ENCODE results near the gene ZNF689.

Gene ZNF689

DNA sequence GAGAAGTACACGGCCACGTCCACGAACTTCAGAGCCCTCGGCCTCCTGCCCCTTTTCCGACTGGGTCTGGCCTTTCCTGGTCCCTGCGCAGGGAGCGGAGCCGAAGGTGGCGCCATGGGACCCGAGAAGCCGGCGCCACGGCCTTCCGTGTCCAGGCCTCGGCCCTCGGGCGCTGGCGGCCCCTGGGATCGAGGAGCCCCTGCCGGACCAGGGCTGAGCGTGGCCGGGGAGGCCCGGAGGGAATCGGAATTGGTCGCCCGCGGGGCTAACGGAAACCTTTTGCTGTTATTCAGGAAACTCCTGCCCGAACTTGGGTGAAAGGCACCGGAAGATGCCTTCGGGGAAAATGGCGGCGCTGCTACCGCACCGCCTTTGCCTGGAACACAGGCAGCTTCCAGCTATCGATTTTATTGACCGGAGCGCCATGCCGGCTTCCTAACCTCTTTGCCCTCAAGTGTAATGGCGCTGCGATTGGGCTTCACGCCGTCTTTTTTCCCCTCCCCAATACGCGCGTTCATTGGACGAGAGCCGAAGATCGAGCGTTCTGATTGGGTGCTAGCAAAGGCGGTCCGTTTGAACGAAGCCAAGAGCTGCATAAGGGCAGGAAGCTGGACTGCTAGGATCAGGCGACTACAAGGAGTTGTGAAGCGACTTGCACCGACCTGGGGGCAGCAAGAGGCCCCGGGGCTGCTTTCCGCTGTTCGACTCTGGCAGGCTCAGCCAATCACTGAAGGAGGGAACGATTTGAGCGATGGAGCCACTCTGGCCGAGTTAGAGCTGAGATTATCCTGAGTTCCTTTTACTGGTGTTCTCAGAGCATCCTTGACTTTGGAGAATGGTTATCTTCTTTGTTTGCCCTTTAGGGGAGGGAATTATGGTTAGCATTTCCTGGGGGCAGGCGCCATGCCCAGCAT, at the start of gene ZNF689:
Gene ZNF689 (minus strand): TSS at position 464 of the 914 bp plus-strand sequence. CDS start 348 bp downstream, at position 116.
- ChIA-PET CTCF (interaction anchor here (0.8 to 3.7 kb wide), 9 partner anchors 9 to 201 kb away, joined by 3 to 45 read pairs (median 3); partner anchors contain the start of genes DCTPP1 and PRR14), POLR2A (interaction anchor here (0.5 to 1.2 kb wide), 7 partner anchors 11 to 75 kb away, joined by 3 read pairs; partner anchors contain the start of gene PRR14)

DNA sequence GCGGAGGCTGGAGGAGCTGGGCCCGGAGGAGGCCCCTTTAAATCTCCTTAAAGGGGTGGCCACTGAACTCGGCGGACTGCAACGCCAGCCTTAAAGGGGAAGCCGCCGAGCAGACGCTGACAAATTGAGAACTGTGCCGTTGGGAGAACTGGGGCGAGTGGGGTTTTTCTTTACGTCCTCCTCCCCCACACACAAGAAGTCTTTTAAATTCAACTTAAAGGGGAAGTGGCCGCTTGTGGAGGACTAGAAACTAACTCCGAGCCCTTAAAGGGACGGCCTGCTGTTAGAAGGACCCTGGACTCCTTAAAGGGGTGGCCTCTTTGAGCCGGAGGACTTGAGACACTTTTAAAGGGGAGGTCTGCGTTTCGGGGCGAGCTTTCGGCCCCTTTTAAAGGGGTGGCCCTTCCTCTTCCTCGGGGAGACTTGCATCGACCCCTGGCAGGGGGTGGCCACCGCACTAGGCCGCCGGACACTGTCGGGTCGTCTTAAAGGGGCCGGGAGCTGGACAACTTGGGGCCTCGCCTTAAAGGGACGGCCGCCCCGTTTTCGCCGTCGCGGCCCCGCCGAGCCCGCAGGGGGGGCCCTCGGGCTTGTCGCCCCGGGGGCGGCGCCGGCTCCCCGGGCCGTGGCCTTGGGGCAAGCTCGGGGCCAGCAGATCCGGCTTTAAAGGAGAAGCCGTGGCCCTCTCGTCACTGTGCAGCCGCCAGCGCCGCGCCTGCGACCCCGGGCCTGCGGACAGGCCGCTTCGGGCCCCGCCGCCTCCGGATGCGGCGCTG, 48.7 kb upstream of the ZNF689 start:
- peak; percentile 22 for TF ChIP-seq CTCF (IDR thresholded peaks at IDR 0.05; ENCODE audit: insufficient read depth, low read length, missing control alignments)
- peak overlapping the region; percentile 80 for H3K4me3 ChIP-seq (ENCODE audit: low read depth, low read length)
- CTCF ChIA-PET = interaction anchor here (0.5 to 3.8 kb wide), 13 partner anchors 8 to 264 kb away, joined by 3 to 32 read pairs (median 4); partner anchors contain the start of genes PRR14 and ZNF48
- DNase-seq (ENCODE audit: low read depth, low spot score) = peak; percentile 85
- POLR2A ChIA-PET = interaction anchor here (0.6 to 2.7 kb wide), 15 partner anchors 8 to 733 kb away, joined by 3 to 14 read pairs (median 3); partner anchors contain the start of genes KCTD13, PRR14 and ZNF689

More for the DNA sequence above, at the start of gene ZNF689:
- peak; percentile 78 for DNase-seq (ENCODE audit: low read depth, low spot score)
- TF ChIP-seq CTCF (IDR thresholded peaks at IDR 0.05; ENCODE audit: insufficient read depth, low read length, missing control alignments) = no peak
- peak within 1 kb of the TSS; percentile 76 for H3K4me3 ChIP-seq (ENCODE audit: low read depth, low read length)

GRCh38 chr16:30657866-30658730, 47.9 kb upstream of the ZNF689 start, which contains the start of gene FBRS:
FBRS (plus strand) TSS chr16:30658431; CDS start chr16:30659519, 1,088 bp downstream.
- peak; percentile 95 for TF ChIP-seq CTCF (IDR thresholded peaks at IDR 0.05; ENCODE audit: insufficient read depth, low read length, missing control alignments)
- ChIA-PET POLR2A (interaction anchor here (0.6 to 2.7 kb wide), 14 partner anchors 7 to 732 kb away, joined by 3 to 14 read pairs (median 4); partner anchors contain the start of genes KCTD13, PRR14 and ZNF689), CTCF (interaction anchor here (0.8 to 3.8 kb wide), 9 partner anchors 9 to 263 kb away, joined by 3 to 32 read pairs (median 4); partner anchors contain the start of gene ZNF48)
- peak; percentile 100 for DNase-seq (ENCODE audit: low read depth, low spot score)
- H3K4me3 ChIP-seq (ENCODE audit: low read depth, low read length) = peak within 1 kb of the TSS; percentile 80

GRCh38 chr16:30656974-30657865, 47.0 kb upstream of the ZNF689 start:
- DNase-seq (ENCODE audit: low read depth, low spot score) = no peak
- CTCF ChIA-PET = interaction anchor here (0.7 to 1.3 kb wide), 3 partner anchors 10 to 40 kb away, joined by 3 read pairs; no protein-coding TSS in a partner anchor
- POLR2A ChIA-PET = no interaction called here
- H3K4me3 ChIP-seq (ENCODE audit: low read depth, low read length) = peak overlapping the region; percentile 65
- TF ChIP-seq CTCF (IDR thresholded peaks at IDR 0.05; ENCODE audit: insufficient read depth, low read length, missing control alignments) = no peak

DNA sequence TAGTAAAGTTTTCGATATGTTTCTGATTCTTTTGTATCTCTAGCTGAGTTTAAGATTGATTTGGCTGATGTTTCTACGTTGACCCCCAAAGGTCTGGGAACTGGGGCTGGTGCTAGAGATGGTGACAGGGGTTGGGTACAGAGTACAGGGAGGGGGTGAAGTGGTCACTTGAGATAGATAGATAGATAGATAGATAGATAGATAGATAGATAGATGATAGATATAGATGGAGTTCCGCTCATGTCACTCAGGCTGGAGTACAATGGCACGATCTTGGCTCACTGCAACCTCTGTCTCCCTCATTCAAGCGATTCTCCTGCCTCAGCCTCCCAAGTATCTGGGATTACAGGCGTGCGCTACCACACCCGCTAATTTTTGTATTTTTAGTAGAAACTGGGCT, 46.2 kb upstream of the ZNF689 start:
- H3K4me3 ChIP-seq (ENCODE audit: low read depth, low read length) = no peak overlapping the region
- TF ChIP-seq CTCF (IDR thresholded peaks at IDR 0.05; ENCODE audit: insufficient read depth, low read length, missing control alignments) = no peak
- POLR2A ChIA-PET = no interaction called here
- DNase-seq (ENCODE audit: low read depth, low spot score) = no peak
- CTCF ChIA-PET = interaction anchor here (1.0 to 1.3 kb wide), 3 partner anchors 27 to 121 kb away, joined by 3 to 6 read pairs (median 3); no protein-coding TSS in a partner anchor
